NCI-H128 (cell line): Measurements from ENCODE around the gene SLCO6A1.
"Not testable (repeated sequence)": the region's sequence is repeated elsewhere in the genome, so short reads cannot be mapped to it uniquely, and the experiment has no call there.

Experiments used
- DNase-seq: peaks from one replicate; lab custom pipeline; 2025; ENCODE audit not compliant: unreplicated experiment; lab: John Stamatoyannopoulos, UW

The SLCO6A1 gene

DNA sequence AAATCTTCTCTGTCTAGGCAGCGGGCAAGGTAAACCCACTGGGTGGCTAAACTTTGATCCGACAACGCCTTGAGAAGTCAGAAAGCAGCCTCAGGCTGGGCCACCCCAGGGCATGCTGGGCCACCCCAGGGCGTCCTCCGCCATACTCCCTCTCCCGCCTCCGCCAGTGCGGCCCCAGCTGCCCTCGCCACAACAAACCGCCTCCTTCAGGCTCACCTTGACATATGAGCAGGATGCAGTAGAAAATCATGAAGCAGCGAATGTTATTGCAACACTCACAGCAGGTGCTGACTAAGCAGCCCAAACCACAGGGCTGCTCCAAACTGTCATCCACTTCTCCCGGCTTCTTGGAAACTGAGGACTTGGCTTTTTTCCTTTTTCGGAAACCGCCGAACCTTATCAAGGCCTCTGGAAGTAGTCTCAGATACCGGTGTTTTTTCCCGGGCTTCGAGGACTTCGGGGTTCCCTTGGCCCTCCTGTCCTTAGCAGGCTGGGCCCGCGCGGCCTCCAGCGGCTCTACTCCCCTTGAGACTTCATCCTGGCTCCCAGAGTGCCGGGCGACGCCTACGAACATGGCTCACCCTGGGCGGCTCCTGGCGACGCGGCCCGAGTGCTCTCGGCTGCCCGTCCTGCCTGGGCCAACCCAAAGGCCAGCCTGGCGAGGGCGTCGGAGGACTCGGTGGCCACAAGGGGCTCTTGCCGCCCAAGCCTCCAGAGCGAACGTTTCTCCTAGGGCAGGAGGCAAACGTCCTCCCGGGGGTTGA, at the start of gene SLCO6A1:
Gene SLCO6A1 (minus strand): TSS at position 731 of the 764 bp plus-strand sequence. CDS start 157 bp downstream, at position 574.
- no peak for DNase-seq

DNA sequence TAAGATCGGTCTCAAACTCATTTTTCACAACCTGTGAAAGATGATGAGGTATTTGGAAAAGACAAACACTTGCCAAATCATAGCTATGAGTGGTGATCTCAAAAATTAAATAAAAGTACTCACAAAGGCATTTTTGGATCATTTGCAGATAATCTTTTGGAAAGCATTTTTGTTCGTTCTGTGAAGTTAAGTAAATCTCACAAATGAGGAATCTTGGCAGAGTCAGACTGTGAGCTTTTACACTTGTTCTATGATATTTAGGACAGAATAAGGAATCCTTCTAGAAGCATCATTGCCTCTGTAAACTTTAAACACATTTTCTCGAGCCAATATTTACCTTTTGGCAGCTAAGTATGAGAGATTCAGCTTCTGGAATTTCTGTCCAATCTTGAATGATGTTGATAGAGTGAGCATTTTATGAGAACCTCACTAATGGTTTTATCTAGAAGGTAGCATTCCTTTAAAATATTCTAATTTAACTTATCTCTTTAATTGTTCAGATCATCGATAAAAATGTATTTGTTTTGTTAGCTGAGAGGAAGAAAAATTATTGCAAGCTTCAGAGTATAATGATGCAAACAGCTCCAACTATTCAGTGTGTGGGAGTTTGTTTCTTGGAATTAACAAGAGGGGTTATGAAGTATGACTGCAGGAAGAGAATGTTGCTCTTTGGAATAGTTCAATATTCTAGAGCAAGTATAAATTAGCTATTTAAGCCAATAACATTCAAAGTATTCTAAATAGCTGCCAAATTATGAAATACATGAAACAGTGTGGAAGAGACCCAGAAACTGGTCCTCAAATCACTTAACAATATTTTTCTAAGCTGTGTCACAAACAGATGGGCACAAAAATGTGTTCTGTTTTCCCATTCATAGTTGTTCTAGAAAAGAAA, 48.6 kb upstream of the SLCO6A1 start:
- DNase-seq, result no peak

GRCh38 chr5:102545175-102545574, 46.4 kb upstream of the SLCO6A1 start:
- no peak for DNase-seq

- no peak for DNase-seq
Measured at GRCh38 chr5:102542057-102542456, 43.3 kb upstream of the SLCO6A1 start.

DNA sequence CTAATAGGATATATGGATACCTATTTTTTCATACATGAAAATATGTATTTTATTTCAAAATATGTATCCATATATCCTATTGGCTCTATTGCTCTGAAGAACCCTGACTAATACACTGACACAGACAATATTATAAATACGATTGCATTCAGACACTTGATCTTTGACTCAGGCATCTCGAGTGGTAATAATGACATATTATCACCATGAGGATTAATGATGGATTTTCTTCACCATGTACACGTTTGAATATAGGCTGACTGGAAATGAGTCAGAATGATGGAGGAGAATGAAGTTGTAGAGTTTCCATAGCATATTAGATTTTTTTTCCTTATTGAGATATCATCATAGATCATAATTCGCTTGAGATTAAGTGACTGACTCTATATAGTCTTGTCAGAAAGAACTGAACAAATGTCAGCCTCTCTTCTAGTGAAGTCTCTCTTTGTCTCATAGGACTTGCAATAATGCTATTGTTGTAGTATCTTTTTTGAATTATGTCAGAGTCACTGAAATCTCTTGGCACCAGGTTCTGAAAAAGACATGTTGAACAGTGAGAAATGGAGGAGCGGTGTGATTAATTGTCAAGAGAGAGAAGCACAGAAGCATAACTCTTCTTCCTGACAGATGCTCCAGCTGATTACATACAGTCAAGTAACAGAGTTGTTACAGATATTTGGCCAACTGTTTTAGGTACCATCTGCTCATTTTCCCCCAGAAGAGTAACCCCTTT, 41.4 kb upstream of the SLCO6A1 start:
- no peak for DNase-seq

GRCh38 chr5:102539562-102539961, 40.8 kb upstream of the SLCO6A1 start:
- DNase-seq, result no peak

- DNase-seq, result no peak
Measured at GRCh38 chr5:102537011-102537410, 38.2 kb upstream of the SLCO6A1 start.

DNA sequence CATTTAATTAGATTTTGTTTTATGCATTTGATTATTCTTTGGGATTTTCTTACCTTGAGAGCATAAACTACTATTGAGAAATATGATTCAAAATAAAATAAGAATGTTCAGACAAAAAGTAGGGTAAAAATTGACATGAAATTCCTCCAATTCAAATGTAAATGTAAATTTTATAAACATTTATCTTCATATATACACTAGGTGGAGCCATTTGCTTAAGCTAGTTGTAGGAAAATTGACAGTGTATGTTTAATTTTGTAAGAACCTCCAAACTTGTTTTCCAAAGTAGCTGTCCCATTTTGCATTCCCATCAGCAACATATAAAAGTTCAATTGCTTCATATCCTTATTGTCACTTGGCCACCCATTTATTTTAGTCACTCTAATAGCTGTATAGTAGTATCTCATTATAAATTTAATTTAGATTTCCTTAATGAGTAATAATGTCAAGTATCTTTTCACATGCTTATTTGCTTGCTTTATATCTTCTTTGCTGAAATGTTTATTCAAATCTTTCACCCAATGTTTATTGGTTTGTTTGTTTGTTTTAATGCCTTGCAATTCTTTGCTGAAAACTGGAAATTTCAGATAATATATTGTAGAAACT, 37.6 kb upstream of the SLCO6A1 start:
- DNase-seq, result no peak

GRCh38 chr5:102532123-102532522, 33.3 kb upstream of the SLCO6A1 start:
- DNase-seq, result no peak

DNA sequence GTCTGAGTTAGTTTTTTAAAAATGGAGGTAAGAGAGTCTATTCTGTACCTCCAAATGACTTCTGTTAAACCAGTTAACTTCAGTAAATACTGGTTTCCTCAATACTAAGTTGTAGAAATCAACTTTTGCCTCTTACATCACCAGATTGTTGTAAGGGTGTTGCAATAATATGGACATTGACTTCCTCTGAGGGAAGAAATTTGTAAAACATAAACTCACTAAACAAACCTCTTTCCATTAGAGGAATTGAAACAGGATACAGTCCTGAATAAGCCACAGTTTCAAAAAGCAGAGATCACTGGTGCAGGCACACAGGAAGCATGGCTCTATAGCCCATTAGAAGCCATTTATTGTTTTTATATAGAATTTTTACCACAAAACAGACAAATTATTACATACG, 32.7 kb upstream of the SLCO6A1 start:
- no peak for DNase-seq

- DNase-seq, result no peak
Measured at GRCh38 chr5:102529447-102529846, 30.6 kb upstream of the SLCO6A1 start.

DNA sequence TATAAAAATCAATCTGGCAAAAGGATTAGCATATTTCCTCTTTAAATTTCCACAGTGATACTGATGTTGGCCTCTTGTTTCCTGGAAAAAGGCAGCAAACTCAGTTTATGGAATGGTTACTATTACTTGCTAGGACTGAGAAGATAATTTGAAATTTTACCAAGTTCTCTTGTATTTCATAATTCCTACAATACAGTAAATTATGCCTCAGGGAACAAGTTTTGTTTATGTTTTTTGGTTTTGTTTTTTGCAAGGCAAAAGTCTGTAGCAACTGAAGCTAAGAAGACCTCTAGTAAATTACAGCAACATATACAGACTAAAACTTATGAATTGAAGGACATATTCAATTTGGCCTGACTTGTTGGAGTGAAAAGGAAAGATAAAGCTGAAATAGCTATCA, 30.2 kb upstream of the SLCO6A1 start:
- DNase-seq, result no peak

GRCh38 chr5:102528600-102528999, 29.8 kb upstream of the SLCO6A1 start:
- no peak for DNase-seq

- no peak for DNase-seq
Measured at GRCh38 chr5:102527547-102527946, 28.7 kb upstream of the SLCO6A1 start.

DNA sequence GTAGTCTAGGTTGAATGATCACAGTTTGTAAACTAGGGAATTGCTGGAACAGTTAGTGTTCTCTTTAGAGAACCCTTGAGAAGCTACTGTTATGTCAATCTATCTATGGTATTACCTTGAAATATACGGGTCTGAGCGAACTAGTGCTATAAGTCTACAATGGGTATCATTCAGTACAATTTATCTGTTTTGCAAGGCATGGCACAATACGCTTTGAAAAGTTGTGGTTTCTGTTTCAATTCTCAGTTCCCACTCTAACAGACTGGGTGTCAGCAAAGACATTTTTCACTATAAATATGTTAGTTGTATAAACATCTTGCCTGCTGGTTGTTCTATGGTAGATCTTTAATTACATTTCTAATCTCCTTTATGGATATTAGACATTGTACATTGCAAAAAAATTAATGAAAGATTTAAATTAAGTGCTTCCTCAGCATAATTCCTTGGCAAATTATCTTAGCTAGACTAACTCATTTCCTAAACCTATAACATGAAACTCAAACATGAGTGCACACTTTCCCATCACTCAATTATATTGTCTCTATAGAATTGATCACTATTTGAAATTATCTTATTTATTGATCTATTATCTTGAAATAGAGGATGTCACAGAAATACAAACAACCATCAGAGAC, 24.9 kb upstream of the SLCO6A1 start:
- no peak for DNase-seq

GRCh38 chr5:102511666-102512065, 12.9 kb upstream of the SLCO6A1 start:
- DNase-seq, result no peak

GRCh38 chr5:102491261-102491914, 7.4 kb downstream of the SLCO6A1 start:
- not testable (repeated sequence) for DNase-seq

DNA sequence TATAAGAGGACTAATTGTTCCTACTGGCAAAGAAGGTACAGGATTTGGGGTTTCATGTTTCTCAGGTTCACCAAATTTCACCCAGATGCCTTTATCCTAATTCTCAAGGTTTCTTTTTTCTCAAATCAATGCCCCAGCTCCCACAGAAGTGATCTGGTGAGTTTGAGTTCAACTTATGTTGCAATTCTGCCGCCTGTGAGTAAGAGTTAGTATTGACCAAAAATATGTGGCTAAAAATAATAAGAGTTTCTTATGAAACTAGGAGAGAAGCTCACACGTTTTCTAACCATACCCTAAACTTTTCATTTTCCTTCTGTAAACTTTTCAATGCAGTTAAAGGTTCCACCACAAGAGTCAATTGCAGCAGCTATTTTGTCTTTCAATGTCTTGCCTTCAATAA, 15.1 kb downstream of the SLCO6A1 start:
- DNase-seq, result no peak

DNA sequence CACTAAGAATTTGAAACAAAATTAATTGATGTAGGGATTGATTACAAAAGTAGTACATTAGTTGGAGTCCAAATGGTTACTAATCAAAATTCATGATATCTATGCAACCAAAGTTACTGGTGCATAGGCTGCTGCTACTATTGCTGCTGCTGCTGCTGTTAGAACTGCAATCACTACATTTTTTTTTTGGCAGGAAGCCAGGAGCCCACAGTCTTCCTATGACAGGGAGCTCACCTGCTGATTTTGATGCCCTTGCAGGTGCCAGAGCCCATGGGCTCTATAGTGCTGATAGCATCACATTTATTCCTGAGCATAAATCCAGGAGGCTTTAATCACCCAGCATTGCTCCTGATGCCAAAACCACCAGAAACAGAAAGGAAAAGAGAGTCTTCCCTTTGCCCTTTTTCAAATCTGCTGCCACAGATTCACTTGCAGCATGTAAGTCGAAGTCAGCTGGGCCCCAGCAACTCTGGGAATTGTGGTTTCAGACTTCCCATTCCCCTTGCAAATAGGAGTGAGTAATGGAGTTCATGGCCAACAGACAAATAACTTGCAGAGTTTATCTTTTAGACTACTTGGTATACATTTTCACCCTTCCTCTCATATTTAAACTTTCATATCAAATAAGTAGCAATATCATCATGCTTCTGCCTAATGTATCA, 17.6 kb downstream of the SLCO6A1 start:
- DNase-seq, result peak; percentile 6

DNA sequence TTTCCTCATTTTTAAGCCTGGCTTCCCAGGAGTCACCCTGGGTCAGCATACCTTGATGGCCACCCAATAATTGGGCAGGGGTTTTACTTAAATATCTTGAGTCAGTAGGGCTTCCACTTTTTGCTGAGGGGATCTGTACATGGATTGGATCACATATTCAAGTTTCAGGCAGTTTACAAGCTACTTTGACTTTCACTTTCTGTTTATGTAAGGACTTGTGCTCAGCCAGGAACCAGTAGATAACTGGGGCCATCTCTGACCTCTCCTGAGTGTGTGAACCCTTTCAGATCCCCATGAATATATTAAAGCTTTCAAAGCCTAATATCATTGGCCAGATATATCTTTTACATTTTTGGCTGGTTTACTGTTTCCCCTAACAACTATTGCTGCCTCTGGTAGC, 45.1 kb downstream of the SLCO6A1 start:
- no peak for DNase-seq
